Measurements from ENCODE around the gene PNPLA7. TPM values are rescaled to one million over a fixed set of nuclear protein-coding genes. Genes with fewer than 3 reads are reported as not detected.

Gene PNPLA7
- total and polyA plus RNA-seq, 2 of the 13 experiments (the other 11 are each of a cell fraction or from before 2014, with no cell fraction given): 0.42 to 1.5 TPM

GRCh38 chr9:137462986-137463930 is 86.9 kb downstream of the PNPLA7 start (continued):
- TF ChIP-seq MED8 (CRISPR knock-in tag; IDR thresholded peaks at IDR 0.05; ENCODE audit: insufficient replicate concordance) (peak; percentile 51), NFKB2 (CRISPR knock-in tag; IDR thresholded peaks at IDR 0.05; ENCODE audit: borderline replicate concordance) (peak; percentile 57; the same call in 1 of the 2 replicates), ATRX (CRISPR knock-in tag; IDR thresholded peaks at IDR 0.05; ENCODE audit: borderline replicate concordance) (no peak), PHF20 (CRISPR knock-in tag; IDR thresholded peaks at IDR 0.05) (peak; percentile 48; the same call in 1 of the 2 replicates), IRF1 (CRISPR knock-in tag; IDR thresholded peaks at IDR 0.05; ENCODE audit: low read depth) (no peak), HOXA5 (CRISPR knock-in tag; IDR thresholded peaks at IDR 0.05) (no peak), ZBTB8A (CRISPR knock-in tag; IDR thresholded peaks at IDR 0.05; ENCODE audit: borderline replicate concordance, low read depth) (no peak), DBP (CRISPR knock-in tag; IDR thresholded peaks at IDR 0.05; ENCODE audit: not compliant biosample characterization) (no peak), ZBED4 (CRISPR knock-in tag; IDR thresholded peaks at IDR 0.05; ENCODE audit: borderline replicate concordance) (no peak; the same call in 1 of the 2 replicates)
- TF ChIP-seq, protein P1, sequence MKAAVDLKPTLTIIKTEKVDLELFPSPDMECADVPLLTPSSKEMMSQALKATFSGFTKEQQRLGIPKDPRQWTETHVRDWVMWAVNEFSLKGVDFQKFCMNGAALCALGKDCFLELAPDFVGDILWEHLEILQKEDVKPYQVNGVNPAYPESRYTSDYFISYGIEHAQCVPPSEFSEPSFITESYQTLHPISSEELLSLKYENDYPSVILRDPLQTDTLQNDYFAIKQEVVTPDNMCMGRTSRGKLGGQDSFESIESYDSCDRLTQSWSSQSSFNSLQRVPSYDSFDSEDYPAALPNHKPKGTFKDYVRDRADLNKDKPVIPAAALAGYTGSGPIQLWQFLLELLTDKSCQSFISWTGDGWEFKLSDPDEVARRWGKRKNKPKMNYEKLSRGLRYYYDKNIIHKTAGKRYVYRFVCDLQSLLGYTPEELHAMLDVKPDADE (CRISPR knock-in tag; IDR thresholded peaks at IDR 0.05): 0 out of 2 replicates have a peak, but pooled peaks have one; percentile 38
- TF ChIP-seq, protein P2, sequence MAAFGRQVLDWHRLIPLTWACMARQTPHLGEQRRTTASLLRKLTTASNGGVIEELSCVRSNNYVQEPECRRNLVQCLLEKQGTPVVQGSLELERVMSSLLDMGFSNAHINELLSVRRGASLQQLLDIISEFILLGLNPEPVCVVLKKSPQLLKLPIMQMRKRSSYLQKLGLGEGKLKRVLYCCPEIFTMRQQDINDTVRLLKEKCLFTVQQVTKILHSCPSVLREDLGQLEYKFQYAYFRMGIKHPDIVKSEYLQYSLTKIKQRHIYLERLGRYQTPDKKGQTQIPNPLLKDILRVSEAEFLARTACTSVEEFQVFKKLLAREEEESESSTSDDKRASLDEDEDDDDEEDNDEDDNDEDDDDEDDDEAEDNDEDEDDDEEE (CRISPR knock-in tag; IDR thresholded peaks at IDR 0.05): peak; percentile 69; the same call in 1 of the 2 replicates
- TF ChIP-seq, protein P3, sequence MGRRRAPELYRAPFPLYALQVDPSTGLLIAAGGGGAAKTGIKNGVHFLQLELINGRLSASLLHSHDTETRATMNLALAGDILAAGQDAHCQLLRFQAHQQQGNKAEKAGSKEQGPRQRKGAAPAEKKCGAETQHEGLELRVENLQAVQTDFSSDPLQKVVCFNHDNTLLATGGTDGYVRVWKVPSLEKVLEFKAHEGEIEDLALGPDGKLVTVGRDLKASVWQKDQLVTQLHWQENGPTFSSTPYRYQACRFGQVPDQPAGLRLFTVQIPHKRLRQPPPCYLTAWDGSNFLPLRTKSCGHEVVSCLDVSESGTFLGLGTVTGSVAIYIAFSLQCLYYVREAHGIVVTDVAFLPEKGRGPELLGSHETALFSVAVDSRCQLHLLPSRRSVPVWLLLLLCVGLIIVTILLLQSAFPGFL (CRISPR knock-in tag; IDR thresholded peaks at IDR 0.05): no peak
- TF ChIP-seq, protein P4, sequence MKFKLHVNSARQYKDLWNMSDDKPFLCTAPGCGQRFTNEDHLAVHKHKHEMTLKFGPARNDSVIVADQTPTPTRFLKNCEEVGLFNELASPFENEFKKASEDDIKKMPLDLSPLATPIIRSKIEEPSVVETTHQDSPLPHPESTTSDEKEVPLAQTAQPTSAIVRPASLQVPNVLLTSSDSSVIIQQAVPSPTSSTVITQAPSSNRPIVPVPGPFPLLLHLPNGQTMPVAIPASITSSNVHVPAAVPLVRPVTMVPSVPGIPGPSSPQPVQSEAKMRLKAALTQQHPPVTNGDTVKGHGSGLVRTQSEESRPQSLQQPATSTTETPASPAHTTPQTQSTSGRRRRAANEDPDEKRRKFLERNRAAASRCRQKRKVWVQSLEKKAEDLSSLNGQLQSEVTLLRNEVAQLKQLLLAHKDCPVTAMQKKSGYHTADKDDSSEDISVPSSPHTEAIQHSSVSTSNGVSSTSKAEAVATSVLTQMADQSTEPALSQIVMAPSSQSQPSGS (CRISPR knock-in tag; IDR thresholded peaks at IDR 0.05): no peak

All from HepG2 (cell line).